GM12878 (cell line): ENCODE results near the gene F7.

Experiments used
- CTCF ChIP-seq, 3 experiments: IDR thresholded peaks in 2 of 3; conservative IDR thresholded peaks in 1 of 3; 2 replicates each; pipeline ENCODE4 v1.5.1; 2011; ENCODE audit warnings: low read depth in 3 of 3, low read length in 3 of 3, mild to moderate bottlenecking in 3 of 3, control low read depth in 2 of 3, moderate library complexity in 2 of 3, inconsistent platforms in 1 of 3, mixed read lengths in 1 of 3; ENCODE audit not compliant: control insufficient read depth in 2 of 3, insufficient read depth in 1 of 3; ENCODE audit errors: extremely low read depth in 1 of 3
- EP300 ChIP-seq, 2 experiments: fragments of 150-350 bp in 1 of 2; IDR thresholded peaks; 2 replicates each; pipeline ENCODE4 v1.6.1; 2011 to 2012; ENCODE audit warnings: low read depth in 2 of 2, low read length in 2 of 2, borderline replicate concordance in 1 of 2, improper control_type of control experiment in 1 of 2, inconsistent platforms in 1 of 2; ENCODE audit not compliant: control insufficient read depth in 1 of 2
- MYC ChIP-seq: IDR thresholded peaks from 2 replicates; pipeline ENCODE4 v1.6.1; 2011; ENCODE audit warnings: mild to moderate bottlenecking, low read length, moderate library complexity, inconsistent platforms; ENCODE audit not compliant: insufficient read depth, insufficient replicate concordance, insufficient read length, severe bottlenecking
- ZBTB40 ChIP-seq: fragments of 450-650 bp; IDR thresholded peaks from 2 replicates; pipeline ENCODE4 v1.6.1; 2016; ENCODE audit warnings: mild to moderate bottlenecking, moderate library complexity, borderline replicate concordance

- TF ChIP-seq ZBTB40 (no peak), EP300 (IDR thresholded peaks at IDR 0.05; ENCODE audit: borderline replicate concordance in 1 of 2, control insufficient read depth in 1 of 2, low read depth in 2 of 2, low read length in 2 of 2) (no peak), MYC (no peak), CTCF (IDR thresholded peaks at IDR 0.05 in 2 of 3, conservative IDR thresholded peaks at IDR 0.05 in 1 of 3; ENCODE audit: control insufficient read depth in 2 of 3, extremely low read depth in 1 of 3, insufficient read depth in 1 of 3, low read depth in 3 of 3, low read length in 3 of 3) (no peak)
Observed at GRCh38 chr13:113094410-113094800, 11.2 kb upstream of the F7 start.
